ENCODE data around the gene ALKBH6. TPM values are rescaled to one million over a fixed set of nuclear protein-coding genes. Genes with fewer than 3 reads are reported as not detected.

The ALKBH6 gene
- total RNA-seq, 1 experiment from 2014 or later, result 32.5 TPM

DNA sequence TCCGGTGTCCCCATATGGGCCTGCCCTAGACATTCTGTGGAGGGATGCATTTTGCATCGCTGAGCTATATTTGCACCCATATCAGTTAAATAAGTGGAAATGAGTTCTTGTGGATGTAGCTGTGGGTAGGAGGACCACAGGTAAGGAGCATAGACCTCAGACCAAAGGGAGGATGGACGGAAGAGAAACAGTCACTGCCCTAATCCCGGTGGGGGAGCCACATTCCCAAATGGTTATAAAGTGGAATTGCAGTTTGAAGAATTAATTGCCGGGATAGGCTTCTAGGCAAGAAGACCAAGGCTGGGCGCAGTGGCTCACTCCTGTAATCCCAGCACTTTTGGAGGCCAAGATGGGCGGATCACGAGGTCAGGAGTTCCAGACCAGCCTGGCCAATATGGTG is 17.2 kb downstream of the ALKBH6 start:
- Histone ChIP-seq H3K14ac (ENCODE audit: insufficient read depth, low read length) (no peak overlapping the region), H3K23ac (ENCODE audit: insufficient read length, low read depth, low read length) (no peak overlapping the region), H2BK15ac (ENCODE audit: low read depth, low read length) (no peak overlapping the region), H3K56ac (ENCODE audit: insufficient read length, low read depth, low read length) (no peak overlapping the region), H2BK120ac (ENCODE audit: low read depth, low read length, poor library complexity, severe bottlenecking) (no peak overlapping the region), H3K9ac (ENCODE audit: extremely low read depth, insufficient read length, low read length) (no peak overlapping the region), H4K8ac (replicated peaks; ENCODE audit: insufficient read length, low read depth, low read length) (no peak overlapping the region), H2AK5ac (ENCODE audit: insufficient read length, low read length) (no peak overlapping the region), H2BK12ac (ENCODE audit: insufficient read length, low read depth, low read length) (no peak overlapping the region), H3K27ac (ENCODE audit: insufficient read length, low read depth, low read length) (no peak overlapping the region), H4K91ac (ENCODE audit: insufficient read length, low read depth, low read length) (no peak overlapping the region), H2AFZ (ENCODE audit: low read length) (no peak overlapping the region), H3K18ac (ENCODE audit: insufficient read length, low read depth, low read length) (no peak overlapping the region), H3K23me2 (ENCODE audit: insufficient read length, low read depth, low read length, poor library complexity, severe bottlenecking) (peaks cover 6% of the 10 kb centered on the region), H3K4me1 (ENCODE audit: insufficient read depth, low read length) (no peaks in the 10 kb centered on the region), H3K9me3 (ENCODE audit: control insufficient read depth, low read depth, low read length) (no peaks in the 10 kb centered on the region), H4K5ac (ENCODE audit: insufficient read length, low read depth, low read length) (no peak overlapping the region), H3K79me2 (ENCODE audit: insufficient read depth, low read length) (no peaks in the 10 kb centered on the region), H3K4ac (ENCODE audit: low read depth, low read length) (no peak overlapping the region), H2BK5ac (ENCODE audit: insufficient read length, low read length) (no peak overlapping the region), H3K27me3 (ENCODE audit: insufficient read depth, low read length) (no peaks in the 10 kb centered on the region), H3K79me1 (ENCODE audit: insufficient read depth, low read depth, low read length, poor library complexity, severe bottlenecking) (no peaks in the 10 kb centered on the region), H3T11ph (ENCODE audit: low read length) (no peak overlapping the region), H3K4me2 (ENCODE audit: insufficient read depth, insufficient read length, low read length) (no peak overlapping the region), H4K20me1 (ENCODE audit: control insufficient read depth, insufficient read depth, insufficient read length) (peaks cover 3% of the 10 kb centered on the region), H2BK20ac (ENCODE audit: low read depth, low read length, poor library complexity, severe bottlenecking) (no peak overlapping the region)
- no peak for DNase-seq
- Mint-ChIP-seq H3K4me3 (peak overlapping the region; percentile 83 to 89; a peak in 2 of 5 replicates), H3K36me3 (ENCODE audit: insufficient read depth in 1 of 3, low read depth in 3 of 3) (peaks cover 7 to 23% (median 14%) of the 10 kb centered on the region in 3 experiments), H3K27ac (no peak overlapping the region), H3K27me3 (ENCODE audit: low read depth) (peaks cover 1% of the 10 kb centered on the region; the same call in 1 of the 2 replicates), H3K4me1 (peaks cover 15 to 18% of the 10 kb centered on the region in 2 experiments), H3K9me3 (no peaks in the 10 kb centered on the region)
- no peak for TF ChIP-seq CTCF (conservative IDR thresholded peaks at IDR 0.05)
- no CpG with 5 or more reads among the region's 8 CpGs for WGBS (ENCODE audit: extremely low coverage, insufficient read length, low lambda C conversion rate)

All from H9 (cell line).